MM.1S (cell line): Measurements from ENCODE around the gene ADAMTS12.

Experiments
- DNase-seq: peaks from one replicate; pipeline ENCODE4 v3.0.0-alpha.2; 2015
- H2AFZ ChIP-seq: fragments of 300-600 bp; sonication (generic); 2 replicates; pipeline ENCODE4 v1.6.0; 2016; ENCODE audit warnings: antibody characterized with exemption, low read length
- H3F3A ChIP-seq: fragments of 300-600 bp; sonication (generic); 2 replicates; pipeline ENCODE4 v1.6.1; 2016; ENCODE audit warnings: mild to moderate bottlenecking, antibody characterized with exemption, low read length, moderate library complexity, mixed read lengths; ENCODE audit not compliant: insufficient read depth
- H3K27ac ChIP-seq: fragments of 300-600 bp; sonication (generic); 2 replicates; pipeline ENCODE4 v1.5.1; 2016; ENCODE audit warnings: mild to moderate bottlenecking, low read length
- H3K27me3 ChIP-seq: fragments of 300-600 bp; sonication (generic); replicated peaks from 2 replicates; pipeline ENCODE4 v1.6.0; 2016; ENCODE audit warnings: low read length; ENCODE audit not compliant: insufficient read depth
- H3K36me3 ChIP-seq: fragments of 300-600 bp; sonication (generic); replicated peaks from 2 replicates; pipeline ENCODE4 v1.6.1; 2016; ENCODE audit warnings: mild to moderate bottlenecking, low read length, mixed read lengths; ENCODE audit not compliant: insufficient read depth
- H3K4me1 ChIP-seq: fragments of 300-600 bp; sonication (generic); 2 replicates; pipeline ENCODE4 v1.6.1; 2016; ENCODE audit warnings: low read length, mixed read lengths
- H3K4me2 ChIP-seq: fragments of 300-600 bp; sonication (generic); 2 replicates; pipeline ENCODE4 v1.6.0; 2016; ENCODE audit warnings: low read depth, low read length
- H3K4me3 ChIP-seq: fragments of 300-600 bp; sonication (generic); 2 replicates; pipeline ENCODE4 v1.5.1; 2016; ENCODE audit warnings: low read length, mixed read lengths
- H3K79me2 ChIP-seq: fragments of 300-600 bp; sonication (generic); 2 replicates; pipeline ENCODE4 v1.6.1; 2016; ENCODE audit warnings: mixed run types, low read length, mixed read lengths
- H3K9ac ChIP-seq: fragments of 300-600 bp; sonication (generic); 2 replicates; pipeline ENCODE4 v1.6.1; 2016; ENCODE audit warnings: low read length, mixed read lengths
- H3K9me2 ChIP-seq: fragments of 300-600 bp; sonication (generic); replicated peaks from 2 replicates; pipeline ENCODE4 v1.6.1; 2016; ENCODE audit warnings: mild to moderate bottlenecking, low read length, mixed read lengths; ENCODE audit not compliant: insufficient read depth
- H3K9me3 ChIP-seq: fragments of 300-600 bp; sonication (generic); replicated peaks from 2 replicates; pipeline ENCODE4 v1.6.1; 2016; ENCODE audit warnings: mild to moderate bottlenecking, low read length, mixed read lengths; ENCODE audit not compliant: insufficient read depth
- H4K20me1 ChIP-seq: fragments of 300-600 bp; sonication (generic); 2 replicates; pipeline ENCODE4 v1.6.1; 2016; ENCODE audit warnings: mild to moderate bottlenecking, low read length, moderate library complexity, mixed read lengths; ENCODE audit not compliant: insufficient read depth
- EZH2 ChIP-seq: fragments of 300-600 bp; sonication (generic); optimal IDR thresholded peaks from 2 replicates; pipeline ENCODE3; 2017; ENCODE audit warnings: low read depth, mild to moderate bottlenecking, antibody characterized with exemption, low read length, mixed read lengths
- EZH2phosphoT487 ChIP-seq: fragments of 300-600 bp; sonication (generic); IDR thresholded peaks from 2 replicates; pipeline ENCODE4 v1.6.1; 2018; ENCODE audit warnings: antibody characterized with exemption, low read length
- TF ChIP-seq, protein P1 (sequence below): fragments of 300-600 bp; sonication (generic); IDR thresholded peaks from 2 replicates; pipeline ENCODE4 v1.5.1; 2016; ENCODE audit warnings: antibody characterized with exemption, low read length, mixed read lengths

The ADAMTS12 gene

DNA sequence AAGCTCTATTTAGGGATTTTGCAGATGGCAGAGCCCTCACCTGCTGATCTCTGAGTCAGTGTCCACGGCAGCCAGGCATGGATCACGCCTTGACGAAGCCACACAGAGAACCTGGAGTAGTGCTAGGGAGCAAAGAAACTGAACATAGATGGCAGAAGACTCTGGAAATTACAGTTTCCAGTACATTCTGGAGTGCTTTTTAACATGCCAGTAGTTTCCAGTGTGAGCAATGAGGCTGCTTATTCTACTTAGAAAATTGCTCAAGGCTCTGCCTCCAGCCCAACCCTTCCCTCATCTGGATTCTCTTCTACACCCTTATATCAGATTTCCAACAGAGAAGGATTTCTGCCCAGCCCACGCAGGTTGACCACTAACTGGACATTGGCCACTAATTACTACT, 203.3 kb downstream of the ADAMTS12 start:
- Histone ChIP-seq H3K4me2 (no peak overlapping the region), H3K9ac (no peak overlapping the region), H4K20me1 (no peaks in the 10 kb centered on the region), H3K9me2 (no peaks in the 10 kb centered on the region), H2AFZ (no peak overlapping the region), H3K4me1 (no peaks in the 10 kb centered on the region), H3K36me3 (no peaks in the 10 kb centered on the region), H3K79me2 (no peaks in the 10 kb centered on the region), H3K4me3 (no peak overlapping the region), H3K27me3 (no peaks in the 10 kb centered on the region), H3K27ac (no peak overlapping the region), H3K9me3 (no peaks in the 10 kb centered on the region), H3F3A (no peaks in the 10 kb centered on the region)
- no peak for DNase-seq
- TF ChIP-seq EZH2 (no peak), EZH2phosphoT487 (no peak)
- TF ChIP-seq, protein P1, sequence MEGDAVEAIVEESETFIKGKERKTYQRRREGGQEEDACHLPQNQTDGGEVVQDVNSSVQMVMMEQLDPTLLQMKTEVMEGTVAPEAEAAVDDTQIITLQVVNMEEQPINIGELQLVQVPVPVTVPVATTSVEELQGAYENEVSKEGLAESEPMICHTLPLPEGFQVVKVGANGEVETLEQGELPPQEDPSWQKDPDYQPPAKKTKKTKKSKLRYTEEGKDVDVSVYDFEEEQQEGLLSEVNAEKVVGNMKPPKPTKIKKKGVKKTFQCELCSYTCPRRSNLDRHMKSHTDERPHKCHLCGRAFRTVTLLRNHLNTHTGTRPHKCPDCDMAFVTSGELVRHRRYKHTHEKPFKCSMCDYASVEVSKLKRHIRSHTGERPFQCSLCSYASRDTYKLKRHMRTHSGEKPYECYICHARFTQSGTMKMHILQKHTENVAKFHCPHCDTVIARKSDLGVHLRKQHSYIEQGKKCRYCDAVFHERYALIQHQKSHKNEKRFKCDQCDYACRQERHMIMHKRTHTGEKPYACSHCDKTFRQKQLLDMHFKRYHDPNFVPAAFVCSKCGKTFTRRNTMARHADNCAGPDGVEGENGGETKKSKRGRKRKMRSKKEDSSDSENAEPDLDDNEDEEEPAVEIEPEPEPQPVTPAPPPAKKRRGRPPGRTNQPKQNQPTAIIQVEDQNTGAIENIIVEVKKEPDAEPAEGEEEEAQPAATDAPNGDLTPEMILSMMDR = no peak

DNA sequence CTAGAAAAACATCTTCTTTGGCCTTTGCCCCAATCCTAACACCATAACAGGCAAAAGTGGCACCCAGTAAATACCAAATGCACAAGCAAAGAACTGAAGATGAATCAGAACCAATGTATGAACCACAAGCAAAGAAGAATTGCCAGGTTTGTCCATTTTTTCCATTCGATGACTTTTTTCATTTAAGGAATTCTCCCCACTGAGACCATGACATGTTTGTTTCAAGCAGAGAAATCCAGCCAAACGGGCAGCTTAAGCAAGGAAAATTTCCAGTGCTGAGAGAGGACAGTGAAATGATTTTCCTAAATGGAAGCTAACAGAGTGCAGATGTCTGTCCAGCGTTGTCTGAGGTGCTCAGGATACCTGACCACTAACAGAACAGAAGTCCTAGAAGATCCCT, 203.7 kb downstream of the ADAMTS12 start:
- no peaks in the 10 kb centered on the region for H3K79me2 ChIP-seq
- H3K9me3 ChIP-seq = no peaks in the 10 kb centered on the region
- H3K4me3 ChIP-seq = no peak overlapping the region
- no peak for DNase-seq
- H3K27ac ChIP-seq = no peak overlapping the region
- H3K36me3 ChIP-seq = no peaks in the 10 kb centered on the region
- no peaks in the 10 kb centered on the region for H3K9me2 ChIP-seq
- no peak overlapping the region for H3K4me2 ChIP-seq
- no peak overlapping the region for H2AFZ ChIP-seq
- no peak overlapping the region for H3K9ac ChIP-seq
- TF ChIP-seq, protein P1 = no peak
- no peak for TF ChIP-seq EZH2phosphoT487
- no peak for TF ChIP-seq EZH2
- H4K20me1 ChIP-seq = no peaks in the 10 kb centered on the region
- H3K27me3 ChIP-seq = no peaks in the 10 kb centered on the region
- no peaks in the 10 kb centered on the region for H3F3A ChIP-seq
- H3K4me1 ChIP-seq = no peaks in the 10 kb centered on the region

DNA sequence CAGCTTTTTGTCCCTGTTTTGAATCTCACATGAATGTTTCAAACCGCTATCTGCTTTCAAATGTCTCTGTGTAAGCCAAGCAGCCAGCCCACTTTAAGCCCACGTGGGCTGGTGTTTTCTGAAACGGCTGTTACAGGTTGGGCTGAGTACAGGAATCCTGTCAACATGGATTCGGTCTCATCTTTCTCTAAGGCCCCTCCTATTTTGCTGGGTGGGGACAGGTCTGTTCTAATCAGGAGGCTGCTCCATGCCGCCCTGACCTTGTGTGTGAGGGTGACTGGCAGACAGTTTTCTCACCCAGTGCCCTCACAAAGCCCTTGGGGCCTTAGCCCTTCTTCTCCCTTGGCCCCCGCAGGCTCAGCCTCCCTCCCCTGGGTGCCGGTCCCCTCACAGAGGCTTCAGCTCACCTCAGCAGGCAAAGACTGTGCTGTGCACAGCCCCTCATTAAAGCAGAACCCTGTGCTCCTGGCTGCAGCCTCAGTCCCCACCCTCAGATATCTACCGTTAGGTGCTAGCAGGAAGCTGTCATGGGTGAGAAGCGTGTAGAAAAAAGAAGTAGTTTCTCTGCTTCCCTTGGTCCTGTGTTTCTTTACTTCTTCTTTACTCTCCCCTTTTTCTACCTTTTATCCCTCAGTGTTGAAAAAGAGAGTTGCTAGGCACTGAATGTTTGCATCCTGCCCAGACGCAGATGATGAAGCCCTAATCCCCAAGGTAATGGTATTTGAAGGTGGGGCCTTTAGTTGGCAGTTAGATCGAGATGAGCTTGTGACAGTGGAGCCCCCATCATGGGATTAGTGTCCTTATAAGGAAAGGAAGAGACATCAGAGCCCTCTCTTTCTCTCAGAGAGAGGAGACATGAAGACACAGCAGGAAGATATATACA, 205.7 kb downstream of the ADAMTS12 start:
- Histone ChIP-seq H2AFZ (no peak overlapping the region), H3K27me3 (no peaks in the 10 kb centered on the region), H3K9ac (no peak overlapping the region), H3K9me3 (no peaks in the 10 kb centered on the region), H4K20me1 (no peaks in the 10 kb centered on the region), H3K27ac (no peak overlapping the region), H3K4me3 (no peak overlapping the region), H3K36me3 (no peaks in the 10 kb centered on the region), H3K79me2 (no peaks in the 10 kb centered on the region), H3F3A (no peaks in the 10 kb centered on the region), H3K4me1 (no peaks in the 10 kb centered on the region), H3K9me2 (no peaks in the 10 kb centered on the region), H3K4me2 (no peak overlapping the region)
- no peak for DNase-seq
- TF ChIP-seq EZH2 = no peak
- TF ChIP-seq EZH2phosphoT487 = no peak
